ENCODE results near the gene PTPRN2.

The PTPRN2 gene

DNA sequence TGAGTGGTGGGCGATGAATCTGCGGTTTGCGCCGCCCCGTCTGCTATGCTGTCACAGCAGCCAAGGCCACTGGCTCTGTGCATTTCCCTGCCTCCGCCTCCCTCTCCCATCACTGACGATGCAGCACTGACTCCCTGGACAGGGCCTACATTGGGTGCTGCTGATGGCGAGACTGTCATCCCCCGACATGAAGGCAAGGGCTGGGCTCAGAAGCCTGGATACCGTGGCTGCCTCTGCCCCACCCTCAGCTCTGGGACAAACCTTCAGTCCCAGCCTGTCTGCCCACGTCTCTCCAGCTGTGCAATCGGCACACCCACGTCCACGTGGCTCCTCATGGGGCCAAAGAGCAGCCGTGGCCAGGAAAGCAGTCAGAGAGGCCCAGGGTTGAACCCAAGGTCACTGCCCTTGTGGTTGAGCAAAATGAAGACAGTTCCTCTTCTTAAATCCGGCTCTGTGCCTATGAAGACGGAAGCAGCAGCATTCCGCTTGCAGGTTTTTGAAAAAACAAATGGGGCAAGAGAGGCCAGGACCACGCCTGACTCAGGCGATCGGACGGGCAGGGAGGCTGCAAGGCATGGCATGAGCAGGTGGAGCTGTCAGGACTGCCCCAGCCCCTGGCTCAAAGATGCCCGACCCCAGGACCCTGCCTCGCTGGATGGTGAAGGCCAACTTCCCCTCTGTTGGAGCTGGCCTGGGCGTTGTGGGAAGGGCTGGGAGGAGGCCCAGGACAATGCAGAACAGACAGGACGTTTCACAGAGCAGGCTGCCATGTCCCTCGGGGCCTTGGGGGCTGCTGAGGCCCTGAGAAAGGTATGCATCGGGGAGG is 733.3 kb downstream of the PTPRN2 start:
- no peak for DNase-seq (ENCODE audit: extremely low read depth, low read depth)
- TF ChIP-seq, protein P1, sequence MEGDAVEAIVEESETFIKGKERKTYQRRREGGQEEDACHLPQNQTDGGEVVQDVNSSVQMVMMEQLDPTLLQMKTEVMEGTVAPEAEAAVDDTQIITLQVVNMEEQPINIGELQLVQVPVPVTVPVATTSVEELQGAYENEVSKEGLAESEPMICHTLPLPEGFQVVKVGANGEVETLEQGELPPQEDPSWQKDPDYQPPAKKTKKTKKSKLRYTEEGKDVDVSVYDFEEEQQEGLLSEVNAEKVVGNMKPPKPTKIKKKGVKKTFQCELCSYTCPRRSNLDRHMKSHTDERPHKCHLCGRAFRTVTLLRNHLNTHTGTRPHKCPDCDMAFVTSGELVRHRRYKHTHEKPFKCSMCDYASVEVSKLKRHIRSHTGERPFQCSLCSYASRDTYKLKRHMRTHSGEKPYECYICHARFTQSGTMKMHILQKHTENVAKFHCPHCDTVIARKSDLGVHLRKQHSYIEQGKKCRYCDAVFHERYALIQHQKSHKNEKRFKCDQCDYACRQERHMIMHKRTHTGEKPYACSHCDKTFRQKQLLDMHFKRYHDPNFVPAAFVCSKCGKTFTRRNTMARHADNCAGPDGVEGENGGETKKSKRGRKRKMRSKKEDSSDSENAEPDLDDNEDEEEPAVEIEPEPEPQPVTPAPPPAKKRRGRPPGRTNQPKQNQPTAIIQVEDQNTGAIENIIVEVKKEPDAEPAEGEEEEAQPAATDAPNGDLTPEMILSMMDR (IDR thresholded peaks at IDR 0.05; ENCODE audit: low read depth, low read length), result no peak

DNA sequence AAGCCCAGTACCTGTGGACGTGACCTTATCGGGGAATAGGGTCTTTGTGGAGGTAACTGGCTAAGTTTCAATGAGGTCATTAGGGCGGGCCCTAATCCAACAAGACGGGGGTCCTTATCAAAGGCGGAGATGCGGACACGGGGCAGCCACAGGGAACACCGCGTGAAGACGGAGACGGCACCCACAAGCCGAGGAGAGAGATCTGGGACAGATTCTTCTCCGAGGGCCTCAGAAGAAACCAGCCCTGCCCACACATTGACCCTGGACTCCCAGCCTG is 733.9 kb downstream of the PTPRN2 start:
- TF ChIP-seq, protein P1 (IDR thresholded peaks at IDR 0.05; ENCODE audit: low read depth, low read length), result no peak
- DNase-seq (ENCODE audit: extremely low read depth, low read depth), result no peak

DNA sequence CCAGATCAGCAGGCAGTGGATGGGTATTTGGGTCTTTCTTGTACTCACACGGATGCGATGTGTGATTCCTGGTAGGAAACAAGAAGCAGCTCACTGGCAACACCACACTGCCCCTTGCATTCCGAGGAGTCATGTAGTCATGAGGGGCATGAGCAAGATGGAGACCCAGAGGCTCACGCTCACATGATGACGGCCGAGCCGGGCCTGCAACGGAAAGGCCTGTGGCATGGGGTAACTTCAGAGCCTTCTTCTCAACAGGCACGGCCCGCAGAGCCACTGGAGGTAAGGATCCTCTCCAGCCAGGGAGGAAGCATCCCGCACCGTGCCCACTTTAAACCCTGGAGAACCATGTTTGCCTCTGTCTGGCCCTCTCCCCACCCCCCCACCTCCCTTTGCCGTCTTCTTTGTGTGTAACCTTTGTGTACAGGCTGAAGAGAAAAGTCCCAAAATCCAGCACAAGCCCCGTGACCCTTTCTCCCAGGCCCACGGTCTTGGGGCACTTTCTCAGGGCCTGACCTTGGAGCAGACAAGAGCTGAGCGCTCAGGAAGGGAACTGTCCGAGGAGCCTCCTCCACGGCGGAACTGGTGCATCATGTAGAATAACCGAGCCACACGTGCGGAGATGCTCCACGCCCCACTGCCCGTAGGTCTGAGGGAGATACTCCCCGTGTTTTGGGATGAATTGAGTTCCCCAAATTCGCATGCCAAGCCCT is 734.4 kb downstream of the PTPRN2 start:
- DNase-seq (ENCODE audit: extremely low read depth, low read depth), result no peak
- TF ChIP-seq, protein P1 (IDR thresholded peaks at IDR 0.05; ENCODE audit: low read depth, low read length), result no peak

DNA sequence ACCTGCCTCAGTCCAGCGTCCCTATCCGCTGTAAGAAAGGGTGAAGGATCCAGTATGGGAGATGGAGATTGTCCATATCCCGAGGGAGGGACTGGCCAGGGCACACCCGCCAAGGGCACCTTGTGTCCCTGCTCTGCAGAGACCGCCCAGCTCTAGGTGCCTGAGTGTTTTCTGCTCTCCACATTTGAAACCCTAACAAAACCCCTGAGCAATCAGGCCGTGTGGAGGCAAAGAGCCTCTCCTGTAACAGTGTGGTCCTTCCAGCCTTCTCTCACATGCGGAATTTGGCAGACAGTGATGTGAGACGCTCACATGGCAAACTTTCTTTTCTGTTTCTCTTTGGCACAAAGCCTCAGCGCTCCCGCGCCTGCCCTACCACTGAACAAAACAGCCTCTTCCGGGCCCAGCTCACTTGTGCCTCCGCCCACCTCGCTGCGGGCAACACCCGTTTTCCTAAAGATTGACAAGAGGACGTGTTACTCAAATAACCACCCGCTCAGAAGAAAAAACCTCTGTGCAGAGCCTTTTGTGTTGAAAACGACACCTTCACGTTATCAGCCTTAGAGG is 736.0 kb downstream of the PTPRN2 start:
- TF ChIP-seq, protein P1 (IDR thresholded peaks at IDR 0.05; ENCODE audit: low read depth, low read length), result no peak

GRCh38 chr7:157850481-157851444 is 736.9 kb downstream of the PTPRN2 start:
- no peak for DNase-seq (ENCODE audit: extremely low read depth, low read depth)
- TF ChIP-seq, protein P1 (IDR thresholded peaks at IDR 0.05; ENCODE audit: low read depth, low read length), result no peak

More for the DNA sequence above, 736.0 kb downstream of the PTPRN2 start:
- no peak for DNase-seq (ENCODE audit: extremely low read depth, low read depth)

GRCh38 chr7:157849726-157850125 is 737.9 kb downstream of the PTPRN2 start:
- TF ChIP-seq, protein P1 (IDR thresholded peaks at IDR 0.05; ENCODE audit: low read depth, low read length), result no peak
- DNase-seq (ENCODE audit: extremely low read depth, low read depth), result no peak

Data from AG09319 (cell line).